ENCODE results near the gene LIMS1.

The LIMS1 gene

GRCh38 chr2:108607706-108608301 lies 73.5 kb downstream of the LIMS1 start:
- peak; percentile 63 for TF ChIP-seq CTCF (IDR thresholded peaks at IDR 0.05; ENCODE audit: low read depth, low read length, missing control alignments)
- no peak for DNase-seq (ENCODE audit: extremely low read depth, low read depth)
- no peak overlapping the region for H3K4me3 ChIP-seq (replicated peaks; ENCODE audit: low read depth, low read length)

GRCh38 chr2:108611021-108611420 lies 76.8 kb downstream of the LIMS1 start:
- H3K4me3 ChIP-seq (replicated peaks; ENCODE audit: low read depth, low read length), result no peak overlapping the region
- no peak for DNase-seq (ENCODE audit: extremely low read depth, low read depth)
- no peak for TF ChIP-seq CTCF (IDR thresholded peaks at IDR 0.05; ENCODE audit: low read depth, low read length, missing control alignments)

GRCh38 chr2:108612153-108612513 lies 77.9 kb downstream of the LIMS1 start:
- no peak for DNase-seq (ENCODE audit: extremely low read depth, low read depth)
- H3K4me3 ChIP-seq (replicated peaks; ENCODE audit: low read depth, low read length), result no peak overlapping the region
- TF ChIP-seq CTCF (IDR thresholded peaks at IDR 0.05; ENCODE audit: low read depth, low read length, missing control alignments), result no peak

- no peak for DNase-seq (ENCODE audit: extremely low read depth, low read depth)
- no peak for TF ChIP-seq CTCF (IDR thresholded peaks at IDR 0.05; ENCODE audit: low read depth, low read length, missing control alignments)
- no peak overlapping the region for H3K4me3 ChIP-seq (replicated peaks; ENCODE audit: low read depth, low read length)
Observed at GRCh38 chr2:108612514-108613183, 78.4 kb downstream of the LIMS1 start.

- H3K4me3 ChIP-seq (replicated peaks; ENCODE audit: low read depth, low read length), result no peak overlapping the region
- TF ChIP-seq CTCF (IDR thresholded peaks at IDR 0.05; ENCODE audit: low read depth, low read length, missing control alignments), result no peak
- DNase-seq (ENCODE audit: extremely low read depth, low read depth), result no peak
Observed at GRCh38 chr2:108613261-108614042, 79.2 kb downstream of the LIMS1 start.

- DNase-seq (ENCODE audit: extremely low read depth, low read depth), result no peak
- no peak for TF ChIP-seq CTCF (IDR thresholded peaks at IDR 0.05; ENCODE audit: low read depth, low read length, missing control alignments)
- H3K4me3 ChIP-seq (replicated peaks; ENCODE audit: low read depth, low read length), result no peak overlapping the region
Observed at GRCh38 chr2:108614043-108614545, 79.8 kb downstream of the LIMS1 start.

All from HFF-Myc (cell line).